Ammon's horn (tissue), 1 donor: ENCODE data around the gene TRIM29.
"Not testable (repeated sequence)": the region's sequence is repeated elsewhere in the genome, so short reads cannot be mapped to it uniquely, and the experiment has no call there.

Experiments used
- DNase-seq: peaks from one replicate; pipeline ENCODE4 v3.0.0-alpha.2; 2016; ENCODE audit warnings: low spot score

TRIM29 gene

DNA sequence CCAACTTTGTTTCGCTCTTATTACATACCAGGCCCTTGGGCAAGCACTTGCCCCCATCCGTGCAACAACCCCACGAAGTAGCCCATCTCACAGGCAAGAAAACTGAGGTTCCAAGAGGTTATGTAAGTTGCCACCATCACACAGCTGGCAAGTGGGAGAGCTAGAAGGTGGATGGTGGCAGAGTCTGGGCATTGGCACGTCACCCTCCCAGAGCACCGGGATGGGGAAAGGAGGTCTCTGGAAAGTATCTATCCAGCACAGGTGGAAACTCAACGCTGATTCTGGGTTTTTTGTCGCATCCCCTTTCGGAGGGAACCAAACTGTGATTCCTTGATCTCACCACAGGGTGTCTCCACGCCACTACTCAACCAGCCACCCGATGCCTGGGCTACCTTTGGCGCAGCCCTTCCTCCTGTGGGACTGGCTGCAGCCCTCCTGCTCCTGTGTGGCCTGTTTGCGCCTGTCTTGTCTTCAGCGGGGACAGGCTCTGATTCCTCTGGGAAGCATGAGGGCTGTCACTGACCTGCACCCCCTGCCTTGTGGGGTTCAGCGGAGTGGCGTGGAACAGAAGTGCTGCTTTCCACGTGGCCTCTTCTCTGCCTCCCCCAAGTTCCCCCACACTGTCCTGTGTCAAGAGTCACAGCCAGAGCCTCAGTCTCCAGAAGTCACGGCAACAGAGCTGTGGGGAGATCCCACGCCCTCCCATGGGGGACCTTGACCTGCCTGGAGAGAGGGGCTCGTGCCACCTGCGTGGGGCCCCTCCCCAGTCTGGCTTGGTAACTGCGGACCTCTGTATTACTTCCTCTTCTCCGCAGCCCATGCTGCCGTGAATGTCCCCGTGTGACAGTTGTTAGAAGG lies 34.4 kb upstream of the TRIM29 start:
- DNase-seq: peak; percentile 83

DNA sequence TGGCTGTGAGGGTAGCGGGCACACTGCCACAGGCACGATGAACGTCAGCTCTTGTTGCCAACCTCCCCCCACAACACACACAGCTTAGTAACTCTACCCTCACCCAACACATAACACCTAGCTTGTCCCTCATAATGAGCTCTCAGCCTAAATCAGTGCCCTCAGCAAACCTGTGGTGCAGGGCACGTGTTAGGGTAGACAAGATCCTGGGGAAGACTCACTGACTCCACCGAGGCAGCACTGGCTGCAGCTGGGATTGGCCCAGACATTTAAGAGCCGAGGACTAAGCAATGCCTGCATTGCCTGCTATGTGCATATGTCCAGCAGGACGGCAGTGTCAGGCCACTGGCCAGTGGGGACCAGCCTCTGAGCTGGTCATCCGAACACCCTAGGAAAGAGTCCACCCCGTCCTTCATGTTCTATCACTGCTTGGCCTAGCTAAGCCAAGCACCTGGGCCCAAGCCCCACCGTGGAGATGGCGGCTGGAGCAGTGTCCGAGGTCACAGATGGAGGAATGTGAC lies 32.9 kb upstream of the TRIM29 start:
- DNase-seq: no peak

DNA sequence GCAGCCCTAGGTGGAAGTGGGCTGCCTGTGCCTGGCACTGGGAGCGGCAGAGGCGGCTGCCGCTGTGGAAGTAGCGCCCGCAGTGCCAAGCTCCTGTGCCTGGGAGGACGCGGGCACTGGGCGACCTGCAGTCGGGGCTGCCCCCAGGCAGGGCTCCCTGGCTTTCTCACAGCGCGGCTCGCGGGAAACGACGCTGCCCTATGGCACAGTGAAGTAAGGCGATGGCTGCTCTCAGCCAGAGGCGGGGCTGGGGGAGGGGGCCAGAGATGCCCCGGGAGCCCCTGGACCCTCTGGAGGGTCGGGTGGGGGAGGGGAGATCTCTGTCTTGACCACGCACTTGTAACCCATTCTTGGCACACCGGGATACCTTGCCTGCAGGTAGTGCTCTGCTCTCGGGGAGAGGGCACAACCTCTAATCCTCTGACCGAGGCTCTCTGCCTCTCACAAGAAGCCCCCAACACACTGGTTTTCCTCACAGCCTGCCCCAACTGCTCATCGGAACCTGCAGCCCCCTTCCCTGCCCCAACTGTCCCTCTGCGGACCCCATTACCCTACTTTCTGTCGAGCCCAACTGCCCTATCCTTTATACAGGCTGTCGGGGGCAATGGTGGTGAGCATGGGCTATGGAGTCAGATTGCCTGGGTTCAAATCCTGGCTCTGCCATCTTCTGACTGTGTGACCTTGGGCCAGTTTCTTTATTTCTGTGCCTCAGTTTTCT lies 32.2 kb upstream of the TRIM29 start:
- DNase-seq: peak; percentile 16

DNA sequence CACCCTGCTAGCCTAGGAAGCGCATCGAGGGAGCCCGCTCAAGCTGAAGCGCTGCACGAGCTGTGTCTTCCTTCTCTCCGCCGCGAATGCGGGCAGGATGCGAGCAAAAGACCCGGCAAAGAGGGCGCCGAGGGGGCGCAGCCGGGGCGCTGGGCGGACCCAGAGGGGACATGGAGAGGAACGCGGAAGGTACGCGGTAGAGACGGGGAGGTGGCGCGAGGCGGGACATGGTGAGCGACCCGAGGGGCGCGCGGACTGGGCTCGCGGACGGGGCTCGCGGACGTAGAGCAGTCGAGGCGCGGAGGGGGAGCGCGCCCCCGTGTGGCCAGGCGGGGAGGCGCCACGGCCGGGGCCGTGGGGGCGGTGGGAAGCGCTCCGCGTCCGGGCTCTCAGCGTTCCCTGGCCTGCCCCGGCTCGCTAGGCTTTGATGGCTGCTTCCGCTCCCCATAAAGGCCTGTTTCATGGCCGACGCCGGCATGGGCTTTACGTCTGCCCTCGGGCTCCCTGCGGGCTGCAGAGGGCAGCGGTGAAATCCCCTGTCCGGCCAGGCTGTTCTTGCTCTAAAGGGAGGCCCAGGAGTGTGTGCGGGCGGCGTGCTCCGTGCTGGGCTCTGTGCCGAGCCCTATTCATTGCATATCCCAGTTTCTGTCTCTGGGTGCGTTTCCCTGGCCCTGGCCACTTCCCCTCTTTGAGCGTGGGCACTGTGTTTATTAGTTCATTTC lies 31.2 kb upstream of the TRIM29 start:
- peak; percentile 74 for DNase-seq

DNA sequence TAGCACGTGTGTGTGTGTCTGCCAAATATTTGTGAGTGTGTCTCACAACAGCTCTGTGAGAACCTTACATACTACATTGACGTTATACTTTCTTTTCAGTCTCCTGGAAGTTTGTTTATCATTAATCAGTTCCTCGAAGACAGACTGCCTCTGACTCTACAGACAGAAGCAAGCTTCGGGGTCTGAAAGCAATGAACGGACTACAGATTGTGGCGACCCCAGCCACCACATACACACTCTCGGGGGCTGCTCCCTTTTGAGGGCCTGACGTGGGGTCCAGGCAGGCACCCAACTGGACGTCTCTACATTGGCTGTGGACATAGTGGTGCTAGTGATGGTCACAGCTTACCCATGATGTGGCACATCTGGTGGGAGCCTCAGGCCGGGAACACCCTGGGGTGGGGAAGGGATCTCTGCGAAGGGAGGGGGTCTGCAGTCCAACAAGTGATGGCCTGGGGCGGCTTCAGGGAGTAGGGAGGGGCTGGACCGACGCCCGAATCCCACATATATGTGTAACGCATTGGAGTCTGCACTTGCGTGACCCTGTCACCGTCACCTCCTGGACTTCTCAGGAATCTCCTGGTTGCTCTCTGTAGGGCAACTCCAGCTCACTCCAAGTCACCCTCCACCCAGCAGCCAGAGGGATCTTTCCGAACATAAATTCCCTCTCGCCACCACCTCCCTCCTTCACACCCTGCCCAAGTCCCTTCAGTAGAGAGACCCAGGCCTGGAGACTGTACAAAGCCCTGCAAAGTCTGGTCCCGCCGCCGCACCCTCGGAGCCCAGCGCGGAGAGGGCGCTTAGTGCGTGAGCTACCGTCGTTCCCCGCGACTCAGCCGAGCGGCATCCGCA lies 30.4 kb upstream of the TRIM29 start:
- DNase-seq: no peak

DNA sequence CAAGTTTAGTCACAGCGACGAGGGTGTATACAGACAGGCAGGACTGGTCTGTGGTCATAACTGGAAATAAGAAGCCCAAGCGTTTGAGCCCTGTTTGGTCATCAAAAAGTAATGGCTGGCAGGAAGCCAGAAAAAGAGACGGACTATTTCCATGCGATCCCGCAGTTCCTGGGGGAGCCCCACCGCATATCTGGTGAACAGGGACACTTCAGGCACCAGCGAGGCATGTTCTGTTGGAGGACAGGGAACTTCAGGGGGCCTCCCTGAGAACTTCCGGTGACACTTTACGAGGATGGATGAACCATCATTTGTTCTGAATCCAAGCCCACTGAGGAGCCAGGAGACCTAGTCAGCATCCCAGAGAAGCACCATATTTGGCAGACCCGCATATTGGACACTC lies 29.7 kb upstream of the TRIM29 start:
- no peak for DNase-seq

DNA sequence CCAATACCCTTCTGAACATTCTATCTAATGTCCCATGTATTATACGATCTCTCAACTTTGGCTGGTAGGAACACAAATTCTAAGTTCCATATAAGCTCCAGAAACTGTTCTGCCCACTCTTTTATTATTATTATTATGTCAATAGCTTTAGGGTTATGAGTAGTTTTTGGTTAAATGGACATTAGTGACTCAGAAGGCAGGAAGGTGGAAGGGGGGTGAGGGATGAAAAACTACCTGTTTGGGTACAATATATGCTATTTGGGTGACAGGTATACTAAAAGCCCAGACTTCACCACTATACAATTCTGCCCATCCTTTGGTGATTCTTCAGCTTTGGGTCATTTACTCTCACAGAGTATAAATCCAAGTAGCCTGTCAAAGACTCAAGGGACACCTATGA lies 22.5 kb upstream of the TRIM29 start:
- no peak for DNase-seq

DNA sequence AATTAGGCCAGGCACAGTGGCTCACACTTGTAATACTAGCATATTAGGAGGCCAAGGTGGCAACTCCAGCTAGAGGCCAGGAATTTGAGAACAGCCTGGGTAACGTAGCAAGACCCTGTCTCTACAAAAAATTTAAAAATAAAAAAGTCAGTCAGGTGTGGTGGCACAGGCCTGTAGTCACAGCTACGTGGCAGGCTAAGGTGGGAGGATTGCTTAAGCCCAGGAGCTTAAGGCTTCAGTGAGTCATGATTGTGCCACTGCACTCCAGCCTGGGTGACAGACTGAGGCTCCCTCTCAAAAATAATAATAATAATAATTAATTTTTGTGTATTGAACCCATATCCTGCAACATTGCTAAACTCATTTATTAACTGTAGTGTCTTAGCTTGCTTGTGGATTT lies 15.3 kb upstream of the TRIM29 start:
- no peak for DNase-seq

DNA sequence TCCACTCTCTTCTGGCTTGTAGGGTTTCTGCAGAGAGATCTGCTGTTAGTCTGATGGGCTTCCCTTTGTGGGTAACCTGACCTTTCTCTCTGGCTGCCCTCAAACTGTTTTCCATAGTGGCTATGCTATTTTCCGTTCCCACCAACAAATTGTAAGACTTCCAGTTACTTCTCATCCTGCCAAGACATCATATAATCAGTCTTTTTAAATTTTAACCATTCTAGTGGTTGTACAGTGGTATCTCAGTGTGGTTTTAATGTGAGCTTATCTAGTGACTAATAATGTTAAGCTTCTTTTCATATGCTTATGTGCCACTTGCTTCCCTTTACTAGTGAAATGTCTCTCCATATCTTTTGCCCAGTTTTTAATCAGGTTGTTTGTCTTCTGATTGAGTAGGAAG lies 13.6 kb upstream of the TRIM29 start:
- no peak for DNase-seq

DNA sequence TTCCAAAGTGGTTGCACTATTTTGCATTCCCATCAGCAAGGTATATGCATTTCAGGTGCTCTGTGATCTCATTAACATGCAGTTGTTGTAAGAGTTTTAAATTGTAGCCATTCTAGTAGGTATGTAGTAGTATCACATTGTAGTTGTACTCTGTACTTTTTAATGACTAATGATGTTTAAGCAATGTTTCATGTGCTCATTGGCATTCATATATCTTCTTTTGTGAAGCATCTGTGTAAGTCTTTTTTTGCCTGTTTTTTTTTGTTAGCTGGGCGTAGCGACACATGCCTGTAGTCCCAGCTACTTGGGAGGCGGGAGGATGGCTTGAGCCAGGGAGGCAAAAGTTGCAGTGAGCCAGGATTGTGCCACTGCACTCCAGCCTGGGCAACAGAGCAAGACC lies 11.3 kb upstream of the TRIM29 start:
- no peak for DNase-seq

DNA sequence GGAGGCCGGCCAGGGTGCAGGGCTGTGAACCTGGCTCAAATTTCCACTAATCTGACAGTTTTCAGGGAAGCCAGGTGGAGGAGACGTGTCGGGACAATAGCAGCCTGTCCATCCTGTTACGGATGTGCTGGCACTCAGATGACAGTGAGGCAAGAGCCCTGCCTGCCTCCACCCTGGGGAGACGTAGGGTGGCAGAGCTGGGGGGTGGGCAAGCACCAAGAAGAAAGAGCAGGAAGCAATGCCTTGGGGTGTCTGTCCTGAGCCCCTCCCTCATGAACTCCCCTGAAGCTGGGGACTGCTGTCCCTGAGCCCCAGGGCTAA lies 10.0 kb upstream of the TRIM29 start:
- DNase-seq: no peak

DNA sequence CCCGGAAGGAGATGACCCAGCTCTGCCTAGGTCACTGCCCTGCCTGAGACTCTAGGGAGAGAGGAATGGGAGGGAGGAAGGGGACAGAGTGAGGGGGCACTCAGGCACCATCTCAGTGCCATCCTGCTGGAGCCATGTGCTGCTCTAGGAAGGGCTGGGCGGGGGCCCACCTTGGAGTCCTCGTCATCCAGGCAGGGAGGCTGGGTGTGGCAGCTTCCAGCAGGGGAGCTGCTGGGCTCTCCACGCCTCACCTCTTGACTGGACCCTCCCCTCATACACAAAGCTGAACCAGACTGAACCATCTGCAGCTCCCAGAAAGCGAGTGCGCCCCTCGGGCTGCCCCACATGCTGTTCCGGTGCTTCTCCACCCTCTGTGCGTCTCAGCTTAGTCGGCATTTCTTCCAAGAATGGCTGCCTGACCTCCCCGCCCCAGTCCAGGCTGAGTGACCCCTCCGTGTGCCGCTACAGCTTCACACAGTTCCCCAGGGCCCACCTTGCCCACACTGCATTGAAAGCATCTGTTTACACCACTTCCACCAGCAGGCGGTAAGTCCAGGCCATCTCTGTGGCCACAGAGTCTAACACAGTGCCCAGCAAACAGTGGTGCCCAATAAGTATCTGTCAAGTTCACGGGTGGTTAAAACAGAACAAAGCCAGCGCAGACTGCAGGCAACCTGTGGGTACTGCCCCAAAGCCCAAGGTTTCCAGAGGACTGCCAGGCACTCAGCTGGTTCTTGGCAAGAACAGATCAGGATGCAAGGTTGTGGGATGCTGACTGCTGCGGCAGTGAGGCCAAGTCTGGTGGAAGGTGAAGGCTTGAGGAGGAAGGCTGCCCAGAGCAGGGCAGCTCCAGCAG lies 9.4 kb upstream of the TRIM29 start:
- no peak for DNase-seq

DNA sequence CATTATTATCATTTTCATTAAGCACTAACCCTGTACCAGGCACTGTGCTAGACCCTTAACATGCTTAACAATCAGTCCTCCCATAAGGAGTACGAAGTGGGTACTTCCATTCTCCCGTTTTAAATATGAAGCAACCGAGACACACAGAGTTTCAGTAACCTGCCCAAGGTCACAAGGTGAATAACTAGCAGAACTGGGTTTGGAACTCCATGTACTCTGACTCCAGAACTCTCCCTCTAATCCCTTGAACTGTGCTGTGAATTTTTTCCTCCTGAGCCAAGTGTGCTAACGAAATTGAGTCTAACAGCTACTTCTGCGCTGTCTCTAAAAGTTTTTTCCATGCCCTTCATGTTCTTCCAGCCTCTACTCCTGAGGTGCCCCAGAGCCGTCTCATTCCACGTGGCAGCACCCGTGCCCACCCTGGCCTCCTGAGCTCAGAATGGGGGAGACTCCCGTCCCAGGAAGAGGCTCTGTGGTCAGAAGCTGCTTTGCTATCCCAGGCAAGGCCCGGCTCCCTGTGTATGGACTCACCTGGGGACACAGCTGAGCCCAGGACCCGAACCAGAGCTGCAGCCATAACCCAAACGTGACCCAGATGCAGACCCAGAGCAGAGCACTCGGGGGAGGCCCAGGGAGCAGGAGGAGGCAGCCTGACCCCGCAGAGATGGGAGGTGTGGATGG lies 8.6 kb upstream of the TRIM29 start:
- no peak for DNase-seq

DNA sequence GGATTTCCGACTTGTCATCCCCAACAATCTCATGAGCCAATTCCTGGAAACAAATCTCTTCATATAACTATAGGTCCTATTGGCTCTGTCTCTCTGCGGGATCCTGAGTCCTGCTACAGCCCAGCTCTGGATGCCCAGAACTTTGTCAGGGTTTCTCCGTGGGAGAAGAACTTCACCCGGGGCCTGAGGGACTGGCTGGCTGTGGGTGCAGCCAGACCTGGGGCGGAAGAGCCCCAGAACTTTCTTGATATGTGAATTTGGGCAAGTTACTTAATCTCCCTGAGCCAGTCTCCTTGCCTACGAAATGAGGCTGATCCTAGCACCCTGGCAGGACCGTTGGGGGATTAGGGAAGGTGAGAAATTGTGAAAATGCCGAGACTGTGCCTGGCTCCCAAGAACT lies 6.6 kb upstream of the TRIM29 start:
- no peak for DNase-seq

DNA sequence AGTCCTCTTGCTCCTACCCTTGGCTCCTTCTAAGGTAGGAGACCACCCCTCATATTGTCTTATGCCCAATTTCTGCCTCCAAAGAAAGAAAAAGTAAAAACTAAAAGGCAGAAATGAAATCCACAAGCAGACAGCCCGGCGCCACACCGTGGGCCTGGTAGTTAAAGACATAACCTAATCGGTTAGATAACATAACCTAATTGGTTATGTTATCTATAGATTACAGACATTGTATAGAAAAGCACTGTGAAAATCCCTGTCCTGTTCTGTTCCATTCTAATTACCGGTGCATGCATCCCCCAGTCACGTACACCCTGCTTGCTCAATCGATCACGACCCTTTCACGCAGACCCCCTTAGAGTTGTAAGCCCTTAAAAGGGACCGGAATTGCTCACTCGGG lies 5.6 kb upstream of the TRIM29 start:
- not testable (repeated sequence) for DNase-seq

DNA sequence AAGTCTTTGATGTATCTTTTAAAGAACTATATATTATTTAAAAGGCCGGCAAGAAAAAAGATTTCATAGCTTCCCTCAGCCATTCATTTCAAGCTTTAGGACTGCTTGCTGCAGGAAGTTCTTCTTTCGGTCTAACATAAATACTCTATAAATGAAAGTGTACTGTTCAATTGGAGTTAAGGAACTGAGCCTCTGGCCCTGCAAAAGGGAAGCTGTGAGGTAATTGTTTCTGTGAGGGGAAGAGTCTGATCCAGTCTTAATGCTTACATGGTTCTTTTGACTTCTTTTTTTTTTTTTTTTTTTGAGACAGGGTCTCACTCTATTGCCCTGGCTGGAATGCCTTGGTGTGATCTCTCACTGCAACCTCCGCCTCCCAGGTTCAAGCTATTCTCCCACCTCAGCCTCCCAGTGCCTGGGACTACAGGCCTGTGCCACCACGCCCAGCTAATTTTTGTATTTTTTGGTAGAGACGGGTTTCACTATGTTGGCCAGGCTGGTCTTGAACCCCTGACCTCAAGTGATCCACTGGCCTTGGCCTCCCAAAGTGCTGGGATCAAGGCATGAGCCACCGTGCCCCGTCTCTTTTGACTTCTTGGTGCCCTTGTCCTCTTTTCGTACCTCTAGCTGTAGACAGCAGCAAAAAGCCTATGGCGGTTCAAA lies 4.7 kb upstream of the TRIM29 start:
- no peak for DNase-seq

DNA sequence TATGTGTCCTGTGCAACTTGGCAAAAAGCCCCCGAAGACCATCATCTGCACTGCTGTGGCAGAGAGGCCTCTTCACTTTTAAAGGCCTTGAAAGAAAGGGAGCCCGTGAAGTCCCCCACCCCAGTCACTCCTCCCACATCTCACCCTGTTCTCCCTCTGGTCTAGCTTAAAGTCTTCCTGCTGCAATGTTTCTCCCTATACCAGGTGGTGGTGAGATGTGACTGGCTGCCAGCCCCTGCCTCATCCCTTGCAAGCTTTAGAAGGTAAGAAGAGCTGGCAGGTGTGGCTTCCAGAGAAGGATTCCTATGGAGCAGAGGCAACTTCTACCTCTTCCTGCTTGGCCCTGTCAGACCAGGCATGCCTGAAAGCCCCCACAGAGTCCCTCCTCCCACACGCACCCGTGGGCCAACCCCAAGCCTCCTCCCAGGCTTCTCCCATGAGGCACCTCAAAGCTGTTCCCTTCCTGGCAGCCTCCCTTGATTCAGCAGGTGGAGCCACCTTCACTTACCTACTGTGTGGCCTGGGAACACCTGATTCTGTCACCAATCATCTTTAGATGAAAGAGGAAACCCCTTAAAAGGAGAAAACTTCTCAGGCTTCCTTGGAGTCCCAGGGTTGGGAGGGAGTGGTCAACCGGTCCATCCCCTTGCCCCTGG lies 4.0 kb upstream of the TRIM29 start:
- peak; percentile 0 for DNase-seq

DNA sequence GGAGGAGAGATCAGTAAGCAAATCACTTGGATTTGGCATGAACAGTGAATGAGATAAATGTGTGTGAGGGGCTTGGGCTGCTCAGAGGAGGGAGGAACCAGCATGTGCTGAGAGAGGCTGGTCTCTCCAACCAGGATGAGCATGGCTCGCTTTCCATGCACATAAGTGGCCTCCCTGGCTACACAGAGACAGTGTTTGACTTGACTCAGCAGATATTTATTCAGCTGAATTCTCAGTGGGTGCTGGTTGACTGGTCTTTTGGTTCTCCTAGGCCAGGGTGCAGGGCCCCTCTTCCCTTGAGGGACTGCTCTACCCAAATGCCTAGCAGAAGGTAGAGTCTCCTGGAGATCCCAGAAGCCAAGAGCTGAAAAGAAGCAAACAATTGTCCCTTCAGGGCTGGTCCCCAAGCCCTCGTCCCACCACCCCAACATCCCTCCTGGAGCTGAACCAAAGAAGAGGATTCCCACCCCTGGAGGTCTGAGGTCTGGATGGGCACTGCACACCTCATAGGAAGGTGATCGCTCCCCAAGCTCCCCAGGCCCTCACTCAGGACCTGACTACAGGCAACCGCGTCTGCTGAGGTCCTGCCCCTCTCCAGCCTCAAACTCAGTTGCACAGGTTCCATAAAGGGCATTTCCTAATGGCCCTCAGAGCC lies 3.3 kb upstream of the TRIM29 start:
- peak; percentile 1 for DNase-seq
